GM18505 (cell line): ENCODE measurements around the gene RASGRF1.

Source experiments
- ATAC-seq: cut with Tn5 transposase; IDR thresholded peaks from one replicate; pipeline ENCODE4 v1.9.1; 2021; ENCODE audit not compliant: unreplicated experiment
- POLR2A ChIP-seq: IDR thresholded peaks from 4 replicates; pipeline ENCODE4 v1.6.1; 2011; ENCODE audit warnings: borderline replicate concordance; ENCODE audit not compliant: insufficient read depth, insufficient read length; ENCODE audit errors: extremely low read depth

RASGRF1 gene

GRCh38 chr15:78969687-78970349 is 120.8 kb downstream of the RASGRF1 start:
- TF ChIP-seq POLR2A = no peak
- ATAC-seq = no peak

DNA sequence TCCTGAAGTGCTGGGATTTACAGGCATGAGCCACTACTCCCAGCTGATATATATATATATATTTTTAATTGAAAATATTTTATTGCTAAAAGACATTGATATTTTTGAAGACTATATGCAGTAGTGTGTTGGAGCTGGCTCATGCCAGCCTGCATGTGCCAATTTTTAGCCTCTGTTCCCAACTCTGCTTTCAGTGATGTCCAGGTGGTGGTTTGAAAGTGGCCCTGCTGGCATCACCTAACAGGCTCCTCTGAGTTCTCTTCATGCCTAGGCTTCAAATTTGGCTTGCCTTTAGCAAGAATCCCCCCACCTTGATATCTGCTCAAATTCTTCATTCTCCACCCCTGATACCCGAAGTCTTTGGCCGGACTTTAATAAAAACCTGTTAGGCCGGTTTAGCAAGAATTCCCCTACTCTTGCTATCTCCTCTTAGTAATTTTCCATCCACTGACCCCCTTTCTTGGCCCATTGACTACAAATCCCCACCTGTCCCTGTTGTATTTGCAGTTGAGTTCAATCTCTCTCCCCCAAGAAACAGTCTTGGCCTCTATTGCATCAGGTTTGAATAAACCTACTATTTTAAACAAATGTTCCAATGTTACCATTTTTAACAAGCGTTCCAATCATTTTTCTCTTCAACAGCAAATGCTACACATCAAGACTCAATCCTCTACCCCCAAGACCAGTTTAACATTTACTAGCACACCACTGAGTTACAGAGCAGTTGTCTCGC is 121.9 kb downstream of the RASGRF1 start:
- no peak for TF ChIP-seq POLR2A
- ATAC-seq = no peak

DNA sequence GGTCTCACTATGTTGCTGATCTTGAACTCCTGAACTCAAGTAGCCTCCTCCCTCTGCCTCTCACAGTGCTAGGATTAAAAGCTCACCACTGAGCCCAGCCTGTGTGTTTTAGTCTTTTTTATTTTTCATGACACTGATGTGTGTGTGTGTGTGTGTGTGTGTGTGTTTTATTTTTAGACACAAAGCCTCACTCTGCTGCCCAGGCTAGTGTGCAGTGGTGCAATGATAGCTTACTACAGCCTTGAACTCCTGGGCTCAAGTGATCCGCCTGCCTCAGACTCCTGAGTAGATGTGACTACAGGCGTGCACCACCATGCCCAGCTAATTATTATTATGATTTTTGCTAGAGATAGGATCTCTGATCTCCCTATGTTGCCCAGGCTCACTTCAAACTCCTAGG is 122.5 kb downstream of the RASGRF1 start:
- no peak for ATAC-seq
- no peak for TF ChIP-seq POLR2A

DNA sequence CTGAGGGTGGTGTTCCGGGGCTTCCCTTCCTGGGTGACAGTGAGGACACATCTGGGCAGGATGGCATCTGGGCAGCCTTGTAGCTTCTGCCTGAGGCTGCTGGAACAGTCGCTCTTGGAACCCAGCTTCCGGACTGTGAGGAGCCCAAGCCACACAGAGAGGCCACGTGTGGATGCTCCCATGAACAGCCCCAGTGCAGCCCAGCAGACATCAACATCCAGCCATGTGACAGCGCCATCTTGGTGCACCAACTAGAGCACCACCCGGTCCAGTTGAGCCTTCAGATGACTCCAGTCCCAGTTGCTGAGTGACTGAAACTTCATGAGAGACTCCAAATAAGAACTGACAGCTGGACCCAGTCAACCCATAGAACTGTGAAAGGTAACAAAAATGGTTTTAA is 130.3 kb downstream of the RASGRF1 start:
- TF ChIP-seq POLR2A = no peak
- no peak for ATAC-seq

GRCh38 chr15:78959360-78959759 is 131.2 kb downstream of the RASGRF1 start:
- no peak for TF ChIP-seq POLR2A
- no peak for ATAC-seq

DNA sequence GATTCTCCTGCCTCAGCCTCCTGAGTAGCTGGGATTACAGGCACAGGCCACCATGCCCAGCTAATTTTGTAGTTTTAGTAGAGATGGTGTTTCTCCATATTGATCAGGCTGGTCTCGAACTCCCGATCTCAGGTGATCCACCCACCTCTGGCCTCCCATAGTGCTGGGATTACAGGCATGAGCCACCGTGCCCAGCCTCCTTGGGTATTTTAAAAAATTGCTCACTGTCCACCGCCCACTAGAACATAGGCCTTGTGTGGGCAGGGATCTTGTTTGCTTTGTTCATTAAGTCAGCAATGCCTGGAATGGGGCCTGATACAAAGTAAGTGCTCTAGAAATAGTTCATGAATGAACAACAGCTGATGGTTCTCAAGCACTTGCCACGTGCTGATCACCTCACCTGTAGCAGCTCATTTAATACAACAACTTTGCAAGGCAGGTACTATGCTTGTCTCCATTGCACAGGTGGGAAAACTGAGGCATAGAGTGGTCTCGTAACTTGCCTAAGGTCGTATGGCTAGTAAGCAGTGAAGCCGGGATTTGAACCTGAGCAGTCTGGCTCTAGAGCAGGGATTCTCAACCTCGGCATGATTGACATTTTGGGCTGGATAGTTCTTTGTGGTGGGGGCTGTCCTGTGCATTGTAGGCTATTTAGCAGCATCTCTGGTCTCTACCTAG is 133.0 kb downstream of the RASGRF1 start:
- no peak for TF ChIP-seq POLR2A
- no peak for ATAC-seq

GRCh38 chr15:78956937-78957336 is 133.6 kb downstream of the RASGRF1 start:
- no peak for TF ChIP-seq POLR2A
- ATAC-seq = no peak

DNA sequence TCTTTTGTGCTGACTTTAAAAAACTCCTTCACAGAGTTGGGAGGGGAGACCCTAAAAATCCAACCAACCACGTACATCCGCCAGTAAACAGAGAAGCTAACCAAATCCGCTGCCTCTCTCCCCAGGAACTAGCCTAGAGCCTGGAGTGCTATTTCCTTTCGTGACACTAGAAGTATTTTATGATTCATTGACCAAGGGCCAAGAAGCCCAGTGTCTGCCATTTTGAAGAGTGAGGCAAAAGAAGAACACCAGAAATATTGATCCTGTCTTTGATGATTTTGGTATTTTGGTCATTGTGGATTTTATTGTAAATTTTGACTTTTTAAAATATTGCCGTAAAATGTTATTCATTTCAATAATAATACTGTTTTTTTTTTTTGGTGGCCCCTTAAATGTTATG is 135.2 kb downstream of the RASGRF1 start:
- no peak for TF ChIP-seq POLR2A
- ATAC-seq = no peak

DNA sequence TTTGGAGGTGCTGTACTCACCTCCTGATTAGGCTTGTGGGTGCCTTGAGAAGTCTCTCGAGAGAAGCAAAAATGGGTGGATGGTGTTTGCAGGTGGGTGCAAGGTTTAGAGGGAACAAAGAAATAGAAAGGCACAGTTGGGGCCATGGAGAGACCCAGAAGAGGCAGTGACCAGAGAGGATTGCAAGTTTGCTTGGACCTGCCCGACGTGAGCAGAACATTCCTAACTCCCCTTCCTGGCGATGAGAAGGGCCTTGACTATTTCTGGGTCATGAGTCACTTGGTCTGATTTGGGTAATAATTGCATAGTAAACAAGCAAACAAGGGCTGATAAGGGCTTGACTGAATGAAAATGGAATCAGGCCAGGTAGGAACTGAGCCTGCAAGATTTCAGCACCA is 138.7 kb downstream of the RASGRF1 start:
- ATAC-seq = no peak
- TF ChIP-seq POLR2A = no peak

- TF ChIP-seq POLR2A = no peak
- no peak for ATAC-seq
Observed at GRCh38 chr15:78950902-78951840, 139.4 kb downstream of the RASGRF1 start.

GRCh38 chr15:78950343-78950742 is 140.2 kb downstream of the RASGRF1 start:
- TF ChIP-seq POLR2A = no peak
- ATAC-seq = no peak

DNA sequence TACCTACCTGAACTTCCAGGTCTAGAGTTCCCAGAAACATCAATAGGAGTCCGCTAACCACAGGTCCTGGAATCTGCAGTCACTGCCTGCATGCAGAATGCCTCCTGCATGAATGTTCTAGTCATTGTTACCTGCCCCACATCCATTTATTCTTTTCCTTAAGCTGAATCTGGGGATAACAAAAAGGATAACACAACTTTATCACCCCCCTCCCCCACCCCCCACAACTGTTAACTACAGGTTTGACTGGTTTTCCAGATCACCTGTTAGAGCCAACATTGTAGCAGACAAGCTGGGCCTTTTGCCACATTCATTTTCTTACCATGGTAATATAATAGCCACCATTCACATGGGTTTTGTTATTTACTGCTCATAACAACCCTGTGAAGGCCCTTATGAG is 141.1 kb downstream of the RASGRF1 start:
- TF ChIP-seq POLR2A = no peak
- no peak for ATAC-seq

DNA sequence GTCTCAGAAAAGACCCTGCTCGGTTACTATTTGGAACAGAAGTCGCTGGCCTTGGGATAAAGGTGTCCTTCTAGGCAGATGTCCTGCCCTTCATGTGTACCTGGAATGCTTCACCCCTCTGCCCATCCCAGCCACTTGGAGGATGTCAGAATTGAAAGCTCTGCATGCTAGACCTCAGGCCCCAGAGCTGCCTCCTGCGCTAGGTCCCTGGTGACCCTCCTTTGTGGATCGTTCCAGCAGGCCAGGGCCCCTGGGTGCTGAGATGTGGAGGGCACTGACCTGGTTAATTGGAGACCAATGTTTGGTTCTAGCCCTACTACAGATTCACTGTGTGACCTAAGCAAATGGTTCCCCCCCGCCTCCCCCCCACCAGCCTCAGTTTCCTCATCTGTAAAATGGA is 143.1 kb downstream of the RASGRF1 start:
- ATAC-seq = no peak
- no peak for TF ChIP-seq POLR2A
